CD4-positive, alpha-beta T cell (primary cell): ENCODE measurements around the gene GLIPR2. TPM values are rescaled to one million over a fixed set of nuclear protein-coding genes. Genes with fewer than 3 reads are reported as not detected.
"Not testable (repeated sequence)": the region's sequence is repeated elsewhere in the genome, so short reads cannot be mapped to it uniquely, and the experiment has no call there.

ENCODE experiments used
- ATAC-seq: fragments of 200-7000 bp; cut with Tn5 transposase; one replicate; pipeline ENCODE4 v1.10.0; 2022; ENCODE audit warnings: mild to moderate bottlenecking; ENCODE audit not compliant: poor library complexity
- CTCF ChIA-PET: fragments of 350-600 bp; sonication (Branson Sonifier 250); formaldehyde crosslinking; loops from one replicate; lab custom pipeline; 2021; ENCODE audit warnings: antibody characterized with exemption, inconsistent platforms; lab: Charles Lee
- POLR2A ChIA-PET: fragments of 350-600 bp; sonication (Branson Sonifier 250); formaldehyde crosslinking; loops from one replicate; lab custom pipeline; 2021; ENCODE audit warnings: antibody characterized with exemption, inconsistent platforms; lab: Charles Lee
- DNase-seq, 14 experiments: peaks; one replicate each; pipeline ENCODE4 v3.0.0-alpha.2; 2013 to 2020; ENCODE audit warnings: mixed read lengths in 2 of 14
- H3K27ac ChIP-seq, 2 donors: one replicate each; pipeline versions ENCODE4 v1.5.1 to v1.7.0; 2013; ENCODE audit warnings: low read length in 2 of 2, low read depth in 1 of 2, mild to moderate bottlenecking in 1 of 2
- H3K27me3 ChIP-seq, 2 experiments: 1 replicate in 1 of 2; 2 replicates in 1 of 2; pipeline versions ENCODE4 v1.6.1 to v1.7.0; 2013; ENCODE audit warnings: low read length in 2 of 2, control low read depth in 1 of 2, mild to moderate bottlenecking in 1 of 2, moderate library complexity in 1 of 2; ENCODE audit not compliant: insufficient read depth in 2 of 2, control insufficient read depth in 1 of 2
- H3K36me3 ChIP-seq: one replicate; pipeline ENCODE4 v1.6.1; 2013; ENCODE audit warnings: low read length, control low read depth; ENCODE audit not compliant: insufficient read depth
- H3K4me1 ChIP-seq: one replicate; pipeline ENCODE4 v1.6.1; 2013; ENCODE audit warnings: low read length, control low read depth; ENCODE audit not compliant: insufficient read depth
- H3K4me3 ChIP-seq: one replicate; pipeline ENCODE4 v1.5.1; 2013; ENCODE audit warnings: mild to moderate bottlenecking, low read length, moderate library complexity
- H3K9me3 ChIP-seq, 2 experiments: 1 replicate in 1 of 2; 2 replicates in 1 of 2; pipeline versions ENCODE4 v1.6.1 to v1.7.0; 2013; ENCODE audit warnings: low read length in 2 of 2, mild to moderate bottlenecking in 2 of 2, control low read depth in 1 of 2, moderate library complexity in 1 of 2; ENCODE audit not compliant: control insufficient read depth in 1 of 2, insufficient read depth in 1 of 2
- H3K27ac Mint-ChIP-seq: one replicate; pipeline ENCODE4 v1.8.0; 2020; ENCODE audit warnings: mixed read lengths
- H3K27me3 Mint-ChIP-seq: one replicate; pipeline ENCODE4 v1.8.0; 2021; ENCODE audit warnings: mixed read lengths
- H3K36me3 Mint-ChIP-seq: one replicate; pipeline ENCODE4 v1.8.0; 2021; ENCODE audit warnings: low read depth, mixed read lengths
- H3K4me1 Mint-ChIP-seq: one replicate; pipeline ENCODE4 v1.8.0; 2021; ENCODE audit warnings: low read depth, mixed read lengths
- H3K4me3 Mint-ChIP-seq: one replicate; pipeline ENCODE4 v1.8.0; 2020; ENCODE audit warnings: mild to moderate bottlenecking, mixed read lengths
- H3K9me3 Mint-ChIP-seq: one replicate; pipeline ENCODE4 v1.8.0; 2020; ENCODE audit warnings: mixed read lengths
- CTCF ChIP-seq: fragments of 200-600 bp; IDR thresholded peaks from one replicate; pipeline ENCODE4 v1.8.0; 2022; ENCODE audit warnings: antibody characterized with exemption, mild to moderate bottlenecking
- intact Hi-C, 2 experiments: fragments of 100-400 bp; cut with DNase I in 1 of 2; cut with micrococcal nuclease in 1 of 2; formaldehyde crosslinking; loops; one replicate each; pipeline versions ENCODE4 v1.15.1 to v1.9.0; 2023 to 2025; cut with DNase I, micrococcal nuclease
- total RNA-seq, 174 experiments: library from RNA in 2 of 174; stranded (reverse) in 2 of 174; gene quantifications; one replicate each; pipeline ENCODE4 v1.2.3 and lab custom pipeline; 2021 to 2026

GLIPR2 gene
- total RNA-seq, 2 experiments from 2014 or later: 13.6 to 13.7 TPM

DNA sequence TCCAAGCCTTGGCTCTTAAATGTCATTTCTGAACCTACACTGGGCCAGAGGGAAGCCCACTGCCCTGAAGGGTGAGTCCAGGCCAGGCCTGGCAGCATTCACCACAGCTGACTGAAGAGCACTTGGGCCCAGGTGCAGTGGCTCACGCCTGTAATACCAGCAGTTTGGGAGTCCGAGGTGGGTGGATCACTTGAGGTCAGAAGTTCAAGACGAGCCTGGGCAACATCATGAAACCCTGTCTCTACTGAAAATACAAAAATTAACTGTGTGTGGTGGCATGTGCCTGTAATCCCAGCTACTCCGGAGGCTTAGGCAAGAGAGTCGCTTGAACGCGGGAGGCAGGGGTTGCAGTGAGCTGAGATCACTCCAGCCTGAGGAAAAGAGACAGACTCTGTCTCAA lies 37.7 kb downstream of the GLIPR2 start:
- intact Hi-C loops: no loop called here
- H3K27ac ChIP-seq: no peak overlapping the region
- H3K9me3 ChIP-seq: no peaks in the 10 kb centered on the region
- H3K36me3 Mint-ChIP-seq: no peaks in the 10 kb centered on the region
- no peak overlapping the region for H3K27ac Mint-ChIP-seq
- H3K4me1 ChIP-seq: no peaks in the 10 kb centered on the region
- no peak overlapping the region for H3K4me3 Mint-ChIP-seq
- POLR2A ChIA-PET: no interaction called here
- ATAC-seq (no peak), DNase-seq (no peak)
- no peaks in the 10 kb centered on the region for H3K27me3 Mint-ChIP-seq
- no peaks in the 10 kb centered on the region for H3K9me3 Mint-ChIP-seq
- TF ChIP-seq CTCF: no peak
- no peaks in the 10 kb centered on the region for H3K4me1 Mint-ChIP-seq
- CTCF ChIA-PET: interaction anchor here (1.1 kb wide), 1 partner anchor 71 kb away, joined by 3 read pairs; no protein-coding TSS in a partner anchor
- no peaks in the 10 kb centered on the region for H3K27me3 ChIP-seq
- no peak overlapping the region for H3K4me3 ChIP-seq
- H3K36me3 ChIP-seq: no peaks in the 10 kb centered on the region

- no peak overlapping the region for H3K27ac Mint-ChIP-seq
- Histone ChIP-seq H3K27me3 (no peaks in the 10 kb centered on the region), H3K27ac (no peak overlapping the region), H3K9me3 (no peaks in the 10 kb centered on the region), H3K4me1 (no peaks in the 10 kb centered on the region), H3K36me3 (no peaks in the 10 kb centered on the region), H3K4me3 (no peak overlapping the region)
- POLR2A ChIA-PET: interaction anchor here (1.8 kb wide), 1 partner anchor 16 kb away, joined by 4 read pairs; the partner anchor contains the start of gene CLTA
- no peaks in the 10 kb centered on the region for H3K36me3 Mint-ChIP-seq
- H3K27me3 Mint-ChIP-seq: no peaks in the 10 kb centered on the region
- DNase-seq: no peak
- no peak for TF ChIP-seq CTCF
- H3K9me3 Mint-ChIP-seq: no peaks in the 10 kb centered on the region
- intact Hi-C loops: no loop called here
- no peak for ATAC-seq
- CTCF ChIA-PET: no interaction called here
- H3K4me1 Mint-ChIP-seq: no peaks in the 10 kb centered on the region
- no peak overlapping the region for H3K4me3 Mint-ChIP-seq
Observed at GRCh38 chr9:36174731-36175130, 38.2 kb downstream of the GLIPR2 start.

GRCh38 chr9:36175209-36175608 lies 38.7 kb downstream of the GLIPR2 start:
- DNase-seq, CTCF ChIA-PET, H3K27me3 ChIP-seq, ATAC-seq, H3K4me3 Mint-ChIP-seq, intact Hi-C loops, H3K4me1 ChIP-seq, H3K27me3 Mint-ChIP-seq, H3K4me1 Mint-ChIP-seq, H3K27ac Mint-ChIP-seq, H3K36me3 Mint-ChIP-seq, H3K9me3 ChIP-seq, H3K9me3 Mint-ChIP-seq, H3K27ac ChIP-seq, H3K4me3 ChIP-seq, H3K36me3 ChIP-seq: not testable (repeated sequence)
- POLR2A ChIA-PET: interaction anchor here (1.8 kb wide), 1 partner anchor 15 kb away, joined by 4 read pairs; the partner anchor contains the start of gene CLTA

DNA sequence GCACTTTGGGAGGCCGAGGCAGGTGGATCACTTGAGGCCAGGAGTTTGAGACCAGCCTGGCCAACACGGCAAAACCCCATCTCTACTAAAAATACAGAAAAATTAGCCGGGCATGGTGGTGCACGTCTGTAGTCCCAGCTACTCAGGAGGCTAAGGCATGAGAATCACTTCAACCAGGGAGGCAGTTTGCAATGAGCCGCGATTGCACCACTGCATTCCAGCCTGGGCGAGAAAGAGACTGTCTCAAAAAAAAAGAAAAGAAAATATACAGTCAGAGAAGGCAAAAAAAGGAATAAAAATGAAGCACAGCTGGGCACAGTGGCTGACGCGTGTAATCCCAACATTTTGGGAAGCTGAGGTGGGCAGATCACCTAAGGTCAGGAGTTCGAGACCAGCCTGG lies 40.0 kb downstream of the GLIPR2 start:
- ChIA-PET CTCF (interaction anchor here (1.4 kb wide), 1 partner anchor 76 kb away, joined by 3 read pairs; no protein-coding TSS in a partner anchor), POLR2A (interaction anchor here (1.8 kb wide), 1 partner anchor 14 kb away, joined by 4 read pairs; the partner anchor contains the start of gene CLTA)
- H3K4me3 Mint-ChIP-seq, H3K27ac ChIP-seq, ATAC-seq, H3K4me3 ChIP-seq, H3K27me3 Mint-ChIP-seq, H3K4me1 Mint-ChIP-seq, H3K27me3 ChIP-seq, H3K36me3 ChIP-seq, H3K27ac Mint-ChIP-seq, DNase-seq, H3K36me3 Mint-ChIP-seq, H3K9me3 Mint-ChIP-seq, H3K4me1 ChIP-seq, H3K9me3 ChIP-seq, intact Hi-C loops: not testable (repeated sequence)
